Chondrocyte (in vitro differentiated cells): ENCODE data around the gene LONRF3. TPM values are rescaled to one million over a fixed set of nuclear protein-coding genes. Genes with fewer than 3 reads are reported as not detected.
"Not testable (repeated sequence)": the region's sequence is repeated elsewhere in the genome, so short reads cannot be mapped to it uniquely, and the experiment has no call there.

ENCODE experiments used
- DNase-seq: peaks from one replicate; pipeline ENCODE4 v3.0.0; 2021; ENCODE audit warnings: mixed read lengths, low spot score
- H3K27ac Mint-ChIP-seq: one replicate; pipeline ENCODE4 v1.8.0; 2021; ENCODE audit warnings: mild to moderate bottlenecking, moderate library complexity, mixed read lengths; ENCODE audit not compliant: unreplicated experiment
- H3K27me3 Mint-ChIP-seq: 2 replicates; pipeline ENCODE4 v1.8.0; 2021; ENCODE audit warnings: low read depth, mixed read lengths
- H3K36me3 Mint-ChIP-seq: 2 replicates; pipeline ENCODE4 v1.8.0; 2021; ENCODE audit warnings: low read depth, mixed read lengths
- H3K4me1 Mint-ChIP-seq: 2 replicates; pipeline ENCODE4 v1.8.0; 2021; ENCODE audit warnings: low read depth, mild to moderate bottlenecking, mixed read lengths
- H3K4me3 Mint-ChIP-seq: one replicate; pipeline ENCODE4 v1.8.0; 2021; ENCODE audit warnings: mild to moderate bottlenecking, moderate library complexity, mixed read lengths; ENCODE audit not compliant: unreplicated experiment
- H3K9me3 Mint-ChIP-seq: 2 replicates; pipeline ENCODE4 v1.8.0; 2021; ENCODE audit warnings: low read depth, mixed read lengths
- CTCF ChIP-seq: fragments of 200-600 bp; sonication (generic); IDR thresholded peaks from 2 replicates; pipeline ENCODE4 v1.5.0; 2021; ENCODE audit warnings: antibody characterized with exemption, mild to moderate bottlenecking, moderate library complexity
- total RNA-seq: library from RNA; stranded (reverse); gene quantifications from 3 replicates; pipeline ENCODE4 v1.2.1, GENCODE V29; 2021

Gene LONRF3
- total RNA-seq, 1 donor from 2014 or later: 0.07 TPM

DNA sequence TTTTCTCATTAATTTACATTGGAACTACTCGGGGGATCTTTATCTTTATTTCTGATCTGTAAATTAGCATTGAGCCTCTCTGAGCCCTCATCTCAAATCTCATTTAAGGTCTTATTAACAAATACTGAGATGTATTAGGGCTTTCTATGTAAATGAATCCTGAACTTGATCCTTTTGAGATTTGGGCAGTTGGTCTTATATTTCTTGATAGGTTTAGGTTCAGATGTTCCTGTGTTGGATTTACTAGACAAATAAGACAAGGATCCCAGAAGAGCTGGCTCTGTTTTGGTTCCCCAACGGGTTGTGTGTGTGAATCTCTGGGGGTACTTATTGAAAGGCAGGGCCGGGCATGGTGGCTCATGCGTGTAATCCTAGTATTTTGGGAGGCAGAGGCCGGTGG is 36.1 kb downstream of the LONRF3 start:
- H3K9me3 Mint-ChIP-seq: peaks cover 9% of the 10 kb centered on the region
- no peaks in the 10 kb centered on the region for H3K36me3 Mint-ChIP-seq
- no peaks in the 10 kb centered on the region for H3K27me3 Mint-ChIP-seq
- peaks cover 3% of the 10 kb centered on the region for H3K4me1 Mint-ChIP-seq
- no peak overlapping the region for H3K27ac Mint-ChIP-seq
- no peak for TF ChIP-seq CTCF
- DNase-seq: no peak
- no peak overlapping the region for H3K4me3 Mint-ChIP-seq

DNA sequence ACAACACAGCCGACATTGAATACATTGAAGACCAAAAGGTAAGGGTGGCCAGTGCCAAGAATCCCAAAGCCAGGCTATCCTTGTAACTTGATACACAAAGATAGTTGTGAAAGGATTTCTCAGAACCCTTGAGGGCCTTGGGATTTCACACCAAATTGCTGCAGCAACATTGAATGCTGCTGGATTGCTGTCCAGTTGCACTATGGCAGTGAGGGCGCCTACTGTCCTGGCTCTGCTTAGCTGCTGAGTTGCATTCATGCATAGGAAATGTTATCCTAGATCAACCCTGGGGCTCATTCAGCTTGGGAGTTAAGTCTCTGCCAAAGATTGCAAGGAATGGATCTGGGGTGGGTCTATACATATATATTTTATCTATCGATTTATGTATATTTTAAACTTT is 38.7 kb downstream of the LONRF3 start:
- no peak for DNase-seq
- Mint-ChIP-seq H3K9me3 (peaks cover 24% of the 10 kb centered on the region), H3K4me3 (no peak overlapping the region), H3K4me1 (peaks cover 3% of the 10 kb centered on the region), H3K27ac (no peak overlapping the region), H3K36me3 (no peaks in the 10 kb centered on the region), H3K27me3 (no peaks in the 10 kb centered on the region)
- no peak for TF ChIP-seq CTCF

- no peaks in the 10 kb centered on the region for H3K27me3 Mint-ChIP-seq
- DNase-seq: no peak
- TF ChIP-seq CTCF: no peak
- H3K27ac Mint-ChIP-seq: peak overlapping the region; percentile 23
- peaks cover 25% of the 10 kb centered on the region for H3K9me3 Mint-ChIP-seq
- H3K4me1 Mint-ChIP-seq: peaks cover 3% of the 10 kb centered on the region
- H3K4me3 Mint-ChIP-seq: no peak overlapping the region
- no peaks in the 10 kb centered on the region for H3K36me3 Mint-ChIP-seq
These were observed 41.2 kb downstream of the LONRF3 start for GRCh38 chrX:119015407-119016237.

DNA sequence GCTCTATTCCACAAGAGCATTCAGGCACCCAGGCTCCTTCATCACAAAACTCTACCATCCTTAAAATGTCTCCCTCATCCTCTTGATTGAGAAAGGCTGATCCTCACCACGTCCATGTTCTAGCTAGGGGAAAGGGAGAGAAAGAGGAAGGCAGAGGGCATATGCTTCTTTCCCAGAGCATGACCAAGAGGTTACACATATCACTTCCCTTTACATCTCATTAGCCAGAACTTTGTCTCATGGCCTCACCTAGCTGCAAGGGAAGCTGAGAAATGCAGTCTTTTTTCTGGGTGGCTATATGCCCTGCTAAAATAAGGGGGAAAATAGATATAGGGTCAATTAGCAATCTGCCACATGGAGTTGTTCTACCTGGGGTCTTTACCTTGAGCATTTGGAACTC is 42.7 kb downstream of the LONRF3 start:
- H3K27ac Mint-ChIP-seq: no peak overlapping the region
- no peaks in the 10 kb centered on the region for H3K36me3 Mint-ChIP-seq
- no peaks in the 10 kb centered on the region for H3K27me3 Mint-ChIP-seq
- peaks cover 3% of the 10 kb centered on the region for H3K4me1 Mint-ChIP-seq
- H3K4me3 Mint-ChIP-seq: no peak overlapping the region
- TF ChIP-seq CTCF: no peak
- H3K9me3 Mint-ChIP-seq: peaks cover 22% of the 10 kb centered on the region
- no peak for DNase-seq

DNA sequence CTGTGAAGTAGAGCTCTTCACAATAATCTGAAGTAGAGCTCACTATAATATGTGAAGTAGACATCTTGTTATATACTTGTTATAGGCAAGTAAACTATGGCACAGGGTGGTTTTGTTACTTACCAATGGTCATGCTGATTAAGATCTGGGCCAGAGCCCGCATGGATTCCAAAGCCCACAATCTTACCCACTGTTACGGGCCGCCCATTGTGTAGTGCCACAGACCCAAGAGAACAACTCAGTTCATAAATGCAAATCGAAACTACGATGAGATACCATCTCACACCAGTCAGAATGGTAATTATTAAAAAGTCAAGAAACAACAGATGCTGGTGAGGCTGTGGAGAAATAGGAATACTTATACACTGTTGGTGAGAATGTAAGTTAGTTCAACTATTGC is 51.5 kb downstream of the LONRF3 start:
- Mint-ChIP-seq H3K4me1 (no peaks in the 10 kb centered on the region), H3K9me3 (peaks cover 9% of the 10 kb centered on the region), H3K36me3 (no peaks in the 10 kb centered on the region), H3K27ac (no peak overlapping the region), H3K27me3 (no peaks in the 10 kb centered on the region), H3K4me3 (no peak overlapping the region)
- DNase-seq: no peak
- no peak for TF ChIP-seq CTCF

- H3K4me3 Mint-ChIP-seq, H3K36me3 Mint-ChIP-seq, H3K27ac Mint-ChIP-seq, H3K27me3 Mint-ChIP-seq, H3K4me1 Mint-ChIP-seq, DNase-seq: not testable (repeated sequence)
- peaks cover 13% of the 10 kb centered on the region for H3K9me3 Mint-ChIP-seq
These were observed 51.9 kb downstream of the LONRF3 start for GRCh38 chrX:119026344-119026743.

- not testable (repeated sequence) for DNase-seq, H3K4me3 Mint-ChIP-seq, H3K36me3 Mint-ChIP-seq, H3K27ac Mint-ChIP-seq, H3K4me1 Mint-ChIP-seq, H3K27me3 Mint-ChIP-seq
- H3K9me3 Mint-ChIP-seq: peaks cover 25% of the 10 kb centered on the region
These were observed 53.7 kb downstream of the LONRF3 start for GRCh38 chrX:119027960-119028732.
